Tibial nerve (tissue), 4 donors: ENCODE measurements around the gene KRTAP10-6. TPM values are rescaled to one million over a fixed set of nuclear protein-coding genes. Genes with fewer than 3 reads are reported as not detected.

Experiments used
- DNase-seq, 2 donors: peaks; one replicate each; pipeline ENCODE4 v3.0.0-alpha.2; 2019; ENCODE audit warnings: low spot score in 2 of 2
- H3K27ac ChIP-seq, 4 donors: fragments of 200-600 bp; sonication (generic) in 3 of 4; one replicate each; pipeline ENCODE4 v1.5.1; 2017 to 2019; ENCODE audit warnings: mild to moderate bottlenecking in 1 of 4
- H3K27me3 ChIP-seq, 2 donors: fragments of 200-600 bp; sonication (generic) in 1 of 2; one replicate each; pipeline versions ENCODE4 v1.5.1 to v1.6.0; 2017 to 2019
- H3K36me3 ChIP-seq, 3 donors: fragments of 200-600 bp; sonication (generic); one replicate each; pipeline ENCODE4 v1.5.1; 2018 to 2019
- H3K4me1 ChIP-seq, 4 donors: fragments of 200-600 bp; sonication (generic) in 3 of 4; one replicate each; pipeline ENCODE4 v1.5.1; 2017 to 2019
- H3K4me3 ChIP-seq, 4 donors: fragments of 200-600 bp; sonication (generic) in 3 of 4; one replicate each; pipeline ENCODE4 v1.5.1; 2017 to 2019; ENCODE audit warnings: mild to moderate bottlenecking in 1 of 4, moderate library complexity in 1 of 4
- H3K9me3 ChIP-seq, 4 donors: fragments of 200-600 bp; sonication (generic) in 3 of 4; one replicate each; pipeline ENCODE4 v1.5.1; 2017 to 2019
- EP300 ChIP-seq, 2 donors: sonication (generic); formaldehyde crosslinking; IDR thresholded peaks; one replicate each; pipeline ENCODE4 v1.6.1; 2017; ENCODE audit warnings: antibody characterized with exemption in 2 of 2, mild to moderate bottlenecking in 1 of 2
- POLR2A ChIP-seq, 2 donors: fragments of 450-650 bp; IDR thresholded peaks; one replicate each; pipeline ENCODE4 v1.6.1; 2017; ENCODE audit warnings: antibody characterized with exemption in 2 of 2, mild to moderate bottlenecking in 2 of 2, moderate library complexity in 2 of 2
- WGBS, 2 donors: methylation state at CpG; one replicate each; pipeline ENCODE4 v1.1.5; 2018; 5-methylcytosine and 5-hydroxymethylcytosine counted together
- total RNA-seq, 4 donors: library from RNA; depleted of rRNA; stranded (reverse); fragments of >200 nt; gene quantifications; one replicate each; pipeline ENCODE4 v1.1.0, GENCODE V29; 2016
- TF ChIP-seq, protein P1 (sequence below), 5 experiments: fragments of 200-600 bp in 3 of 5; fragments of 450-650 bp in 2 of 5; sonication (generic) in 3 of 5; IDR thresholded peaks; one replicate each; pipeline ENCODE4 v1.5.1; 2016 to 2019; ENCODE audit warnings: antibody characterized with exemption in 5 of 5, mild to moderate bottlenecking in 3 of 5, moderate library complexity in 2 of 5

KRTAP10-6 gene
- total RNA-seq, 4 donors from 2014 or later: not detected

DNA sequence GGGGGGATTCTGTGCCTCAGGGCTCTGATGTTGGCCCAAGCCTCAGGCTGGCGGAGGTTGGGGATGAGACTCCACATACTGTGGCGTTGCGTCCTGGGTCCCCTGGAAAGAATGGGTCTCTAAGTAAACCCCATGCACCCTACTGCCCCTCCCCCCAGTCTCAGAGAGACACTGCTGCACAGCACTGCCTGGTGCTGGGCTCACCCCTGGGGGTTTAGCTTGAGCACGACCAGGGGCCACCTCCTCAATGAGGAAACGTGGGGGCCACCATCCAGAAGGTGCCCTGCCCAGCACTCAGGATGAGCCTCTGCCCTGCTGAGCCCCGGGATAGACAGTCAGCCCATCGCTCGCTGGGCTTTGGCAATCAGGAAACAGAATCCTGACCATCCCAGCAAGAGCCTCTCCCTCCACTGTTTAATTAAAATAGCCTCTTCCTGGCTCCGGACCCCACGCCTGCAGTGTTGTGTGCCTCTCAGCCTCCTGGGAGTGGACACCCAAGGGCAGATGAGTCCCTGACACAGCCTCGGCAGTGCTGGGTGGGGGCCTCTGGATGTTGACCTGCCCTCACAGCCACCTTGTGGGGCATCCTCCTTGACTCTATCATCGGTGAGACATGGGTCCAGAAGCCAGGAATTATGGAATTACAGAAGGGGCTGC is 22.3 kb downstream of the KRTAP10-6 start:
- WGBS, 2 donors: 77 to 81% methylated on average over 11 of the region's 12 CpGs

DNA sequence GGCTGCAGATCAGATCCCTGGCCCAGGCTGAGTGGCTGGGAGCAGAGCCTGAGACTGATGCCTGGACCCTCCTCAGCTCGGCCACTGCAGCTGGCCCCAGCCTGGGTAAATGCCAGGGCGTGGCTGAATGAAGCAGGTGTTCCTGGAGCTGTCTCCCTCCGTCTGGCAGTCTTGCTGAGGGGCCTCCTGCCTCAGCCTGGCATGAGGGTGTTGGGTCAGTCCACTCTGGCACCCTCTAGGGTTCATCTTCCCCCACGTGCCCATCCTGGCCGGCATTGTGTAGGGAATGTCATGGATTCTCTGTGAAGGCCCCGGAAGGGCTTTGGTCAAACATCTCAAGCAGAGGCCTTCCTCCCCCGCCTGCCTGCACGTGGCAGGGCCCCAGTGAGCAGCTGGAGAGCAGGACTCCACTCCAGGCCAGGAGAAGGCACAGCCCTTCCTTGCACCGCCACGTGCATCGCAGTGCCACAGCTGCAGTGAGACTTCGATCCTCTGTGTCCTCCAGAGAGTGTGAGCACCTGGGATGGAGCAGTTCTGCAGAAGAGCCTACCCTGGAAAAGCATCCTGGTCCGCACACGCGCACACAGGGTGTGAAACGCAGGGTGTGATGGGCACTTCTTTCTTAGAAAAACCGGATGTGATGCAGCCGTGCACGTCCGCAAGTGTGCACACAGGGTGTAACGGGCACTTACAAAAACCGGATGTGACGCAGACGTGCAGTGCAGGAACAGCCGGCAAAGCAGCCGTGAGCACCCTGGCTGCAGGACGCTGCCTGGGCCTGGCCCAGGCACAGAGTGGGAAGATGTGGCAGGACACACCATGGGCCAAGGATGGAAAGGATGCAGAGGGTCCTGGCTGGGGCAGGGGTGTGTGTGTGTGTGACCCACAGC is 23.4 kb downstream of the KRTAP10-6 start:
- Histone ChIP-seq H3K27ac (no peak overlapping the region), H3K36me3 (no peaks in the 10 kb centered on the region), H3K9me3 (peaks cover 0 to 24% (median 0%) of the 10 kb centered on the region in 4 donors), H3K27me3 (no peaks in the 10 kb centered on the region), H3K4me3 (no peak overlapping the region), H3K4me1 (no peaks in the 10 kb centered on the region)
- DNase-seq: no peak
- 76 to 80% methylated on average over 22 to 26 of the region's 27 CpGs for WGBS, 2 donors
- TF ChIP-seq, protein P1, sequence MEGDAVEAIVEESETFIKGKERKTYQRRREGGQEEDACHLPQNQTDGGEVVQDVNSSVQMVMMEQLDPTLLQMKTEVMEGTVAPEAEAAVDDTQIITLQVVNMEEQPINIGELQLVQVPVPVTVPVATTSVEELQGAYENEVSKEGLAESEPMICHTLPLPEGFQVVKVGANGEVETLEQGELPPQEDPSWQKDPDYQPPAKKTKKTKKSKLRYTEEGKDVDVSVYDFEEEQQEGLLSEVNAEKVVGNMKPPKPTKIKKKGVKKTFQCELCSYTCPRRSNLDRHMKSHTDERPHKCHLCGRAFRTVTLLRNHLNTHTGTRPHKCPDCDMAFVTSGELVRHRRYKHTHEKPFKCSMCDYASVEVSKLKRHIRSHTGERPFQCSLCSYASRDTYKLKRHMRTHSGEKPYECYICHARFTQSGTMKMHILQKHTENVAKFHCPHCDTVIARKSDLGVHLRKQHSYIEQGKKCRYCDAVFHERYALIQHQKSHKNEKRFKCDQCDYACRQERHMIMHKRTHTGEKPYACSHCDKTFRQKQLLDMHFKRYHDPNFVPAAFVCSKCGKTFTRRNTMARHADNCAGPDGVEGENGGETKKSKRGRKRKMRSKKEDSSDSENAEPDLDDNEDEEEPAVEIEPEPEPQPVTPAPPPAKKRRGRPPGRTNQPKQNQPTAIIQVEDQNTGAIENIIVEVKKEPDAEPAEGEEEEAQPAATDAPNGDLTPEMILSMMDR (IDR thresholded peaks at IDR 0.05): no peak
- TF ChIP-seq POLR2A (IDR thresholded peaks at IDR 0.05) (no peak), EP300 (IDR thresholded peaks at IDR 0.05) (no peak)

More for the DNA sequence above, 22.3 kb downstream of the KRTAP10-6 start:
- TF ChIP-seq EP300 (IDR thresholded peaks at IDR 0.05) (no peak), POLR2A (IDR thresholded peaks at IDR 0.05) (no peak)
- no peak overlapping the region for H3K27ac ChIP-seq
- H3K4me3 ChIP-seq: no peak overlapping the region
- H3K9me3 ChIP-seq: peaks cover 0 to 21% (median 0%) of the 10 kb centered on the region in 4 donors
- no peaks in the 10 kb centered on the region for H3K4me1 ChIP-seq
- DNase-seq: no peak
- no peaks in the 10 kb centered on the region for H3K27me3 ChIP-seq
- no peaks in the 10 kb centered on the region for H3K36me3 ChIP-seq

DNA sequence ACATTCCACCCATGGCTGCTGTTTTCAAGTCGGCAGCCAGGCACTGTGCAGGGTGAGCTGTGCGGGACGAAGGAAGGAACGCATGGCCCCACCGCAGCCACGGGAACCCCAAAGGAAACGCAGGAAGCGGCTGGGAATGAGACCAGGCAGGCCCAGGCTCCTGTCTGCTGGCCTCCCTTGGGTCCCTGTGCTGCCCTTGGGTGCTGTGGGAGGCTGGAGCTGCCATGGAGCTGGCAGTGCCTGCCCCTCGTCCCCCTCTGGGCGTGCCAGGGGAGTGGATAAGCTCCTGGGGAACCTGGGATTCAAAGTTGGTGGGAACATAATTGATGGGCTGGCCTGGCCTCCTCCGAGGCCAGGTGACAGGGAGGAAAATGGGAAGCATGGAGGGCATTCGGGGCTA is 24.0 kb downstream of the KRTAP10-6 start:
- DNase-seq: no peak
- Histone ChIP-seq H3K27me3 (no peaks in the 10 kb centered on the region), H3K9me3 (peaks cover 0 to 29% (median 0%) of the 10 kb centered on the region in 4 donors), H3K27ac (no peak overlapping the region), H3K4me1 (no peaks in the 10 kb centered on the region), H3K4me3 (no peak overlapping the region), H3K36me3 (no peaks in the 10 kb centered on the region)
- TF ChIP-seq POLR2A (IDR thresholded peaks at IDR 0.05) (no peak), EP300 (IDR thresholded peaks at IDR 0.05) (no peak)
- TF ChIP-seq, protein P1 (IDR thresholded peaks at IDR 0.05): no peak
- WGBS, 2 donors: 81 to 84% methylated on average over 11 to 12 of the region's 12 CpGs

DNA sequence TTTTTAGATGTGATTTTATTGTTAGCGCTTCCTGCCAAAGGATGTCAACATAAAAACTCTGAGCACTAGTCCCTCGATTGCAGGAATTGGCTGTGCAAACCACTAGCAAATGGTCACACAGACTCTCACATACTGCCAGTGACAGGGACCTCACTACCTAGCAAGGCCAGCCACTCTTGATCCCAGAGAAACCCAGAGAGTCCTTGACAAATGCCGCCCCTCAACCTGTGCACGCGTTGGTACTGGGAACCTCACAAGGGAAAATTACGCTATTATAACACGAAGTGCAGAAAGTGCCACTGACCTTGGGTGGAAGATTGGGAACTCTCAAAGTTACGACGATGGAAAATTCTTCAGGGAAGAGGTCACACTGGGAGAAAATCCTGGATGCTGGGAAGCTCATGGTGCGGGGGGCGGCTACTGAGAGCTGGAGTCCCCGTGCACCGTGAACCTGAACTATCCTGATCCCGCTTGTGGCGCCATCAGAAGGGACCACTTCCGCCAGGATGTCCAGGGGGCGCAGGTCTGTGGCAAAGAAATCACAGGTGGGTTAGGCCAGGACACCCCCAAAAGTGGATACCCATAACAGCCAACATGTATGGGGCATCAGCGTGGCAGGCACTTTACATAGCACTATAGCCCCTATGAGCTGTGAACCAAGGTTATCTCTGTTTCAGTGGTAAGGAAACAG is 24.7 kb downstream of the KRTAP10-6 start:
- 92 to 93% methylated on average over 18 of the region's 18 CpGs for WGBS, 2 donors
- Histone ChIP-seq H3K9me3 (peaks cover 0 to 31% (median 0%) of the 10 kb centered on the region in 4 donors), H3K4me1 (no peaks in the 10 kb centered on the region), H3K36me3 (no peaks in the 10 kb centered on the region), H3K4me3 (no peak overlapping the region), H3K27me3 (no peaks in the 10 kb centered on the region), H3K27ac (no peak overlapping the region)
- TF ChIP-seq, protein P1 (IDR thresholded peaks at IDR 0.05): no peak
- TF ChIP-seq POLR2A (IDR thresholded peaks at IDR 0.05): no peak
- no peak for TF ChIP-seq EP300 (IDR thresholded peaks at IDR 0.05)
- DNase-seq: no peak

DNA sequence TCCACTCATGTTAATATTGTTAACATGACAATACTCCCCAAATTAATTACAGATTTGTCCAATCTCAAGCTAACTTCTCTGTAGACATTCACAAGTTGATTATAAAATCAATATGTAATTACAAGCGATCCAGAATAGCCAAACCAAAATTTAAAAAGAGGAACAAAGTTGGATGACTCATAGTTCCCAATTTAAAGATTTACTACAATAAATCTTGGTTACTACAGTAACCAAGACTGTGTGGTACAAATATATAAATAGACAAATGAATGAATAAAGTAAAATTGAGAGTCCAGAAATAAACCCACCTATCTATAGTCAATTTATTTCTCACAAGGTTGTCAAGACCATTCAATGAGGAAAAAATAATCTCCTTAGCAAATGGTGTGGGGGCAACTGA is 25.9 kb downstream of the KRTAP10-6 start:
- H3K36me3 ChIP-seq: no peaks in the 10 kb centered on the region
- DNase-seq: no peak
- H3K4me3 ChIP-seq: no peak overlapping the region
- no peaks in the 10 kb centered on the region for H3K4me1 ChIP-seq
- H3K27me3 ChIP-seq: no peaks in the 10 kb centered on the region
- WGBS, 2 donors: 68 to 76% methylated on average over 1 of the region's 1 CpG
- H3K9me3 ChIP-seq: peaks cover 0 to 27% (median 0%) of the 10 kb centered on the region in 4 donors
- H3K27ac ChIP-seq: no peak overlapping the region
- no peak for TF ChIP-seq POLR2A (IDR thresholded peaks at IDR 0.05)
- no peak for TF ChIP-seq EP300 (IDR thresholded peaks at IDR 0.05)
- TF ChIP-seq, protein P1 (IDR thresholded peaks at IDR 0.05): no peak
